Liver (tissue), 2 donors: ENCODE results near the gene BCAN.

ENCODE experiments used
- CTCF ChIP-seq: fragments of 150-350 bp; IDR thresholded peaks from 2 replicates; pipeline ENCODE4 v1.5.1; 2017; ENCODE audit warnings: improper control_type of control experiment, low read depth, low read length; ENCODE audit not compliant: missing input control
- YY1 ChIP-seq: IDR thresholded peaks from 2 replicates; pipeline ENCODE4 v1.6.1; 2016; ENCODE audit warnings: antibody characterized with exemption, mild to moderate bottlenecking
- donor health status: healthy.

- TF ChIP-seq CTCF (no peak), YY1 (no peak)
Measured at GRCh38 chr1:156660752-156661112, 18.8 kb downstream of the BCAN start.
